ACHN (cell line): ENCODE data around the gene VSIR.
A peak's percentile ranks its signal among the peaks of the same experiment; 100 is the strongest.

Source experiments
- DNase-seq: peaks from one replicate; pipeline ENCODE4 v3.0.0-alpha.2; 2015
- in situ Hi-C: cut with HindIII; loops from 2 replicates; pipeline ENCODE4 v1.10.0; 2017; ENCODE audit warnings: low sequenced_read_pairs, low pct_ligation_motif_present, low pct_unique_long_range_greater_than_20kb

The VSIR gene

GRCh38 chr10:71773221-71773971 is at the start of gene VSIR:
Gene VSIR (minus strand): TSS chr10:71773520. CDS start chr10:71773439, 81 bp downstream.
- peak; percentile 83 for DNase-seq
- in situ Hi-C loops, result no loop called here

DNA sequence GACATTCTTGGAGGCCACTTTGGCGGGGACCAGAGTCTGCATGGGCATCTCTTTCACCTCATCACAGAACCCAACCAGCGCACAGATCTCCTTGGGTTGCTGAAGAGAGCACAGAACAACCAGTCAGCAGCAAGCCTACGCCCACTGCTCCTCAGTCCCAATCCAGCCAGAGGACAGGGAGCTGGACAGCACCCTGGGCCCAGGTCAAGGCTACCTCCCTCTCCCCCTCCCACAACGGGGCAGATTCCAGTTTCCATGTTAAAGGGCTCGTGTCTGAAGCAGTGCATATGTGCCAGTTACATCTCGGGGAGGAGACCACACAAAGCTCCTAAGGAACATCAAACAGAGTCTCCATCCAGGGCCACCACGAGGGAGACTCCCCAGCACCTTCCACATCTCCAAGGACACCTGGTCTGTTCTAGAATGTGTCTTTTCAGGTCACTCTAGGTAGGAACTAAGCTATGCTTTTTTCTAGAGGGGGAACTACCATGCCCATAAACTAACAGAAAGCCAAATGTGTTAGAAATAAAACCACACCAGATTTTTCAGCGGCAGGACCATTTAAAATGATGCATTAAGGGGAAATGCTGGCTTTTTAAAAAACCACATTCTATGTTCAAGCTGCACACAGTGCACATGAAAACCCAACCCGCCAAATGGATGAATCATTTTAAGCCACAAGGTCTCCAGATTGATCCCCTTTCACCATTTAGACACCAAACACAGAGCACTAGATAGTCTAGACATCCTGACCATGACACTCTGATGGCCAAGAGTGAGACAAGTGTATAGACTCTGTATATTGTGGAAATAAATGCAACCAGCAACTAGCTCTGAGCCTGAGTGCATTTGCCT is 48.8 kb upstream of the VSIR start:
- in situ Hi-C loops, result no loop called here

DNA sequence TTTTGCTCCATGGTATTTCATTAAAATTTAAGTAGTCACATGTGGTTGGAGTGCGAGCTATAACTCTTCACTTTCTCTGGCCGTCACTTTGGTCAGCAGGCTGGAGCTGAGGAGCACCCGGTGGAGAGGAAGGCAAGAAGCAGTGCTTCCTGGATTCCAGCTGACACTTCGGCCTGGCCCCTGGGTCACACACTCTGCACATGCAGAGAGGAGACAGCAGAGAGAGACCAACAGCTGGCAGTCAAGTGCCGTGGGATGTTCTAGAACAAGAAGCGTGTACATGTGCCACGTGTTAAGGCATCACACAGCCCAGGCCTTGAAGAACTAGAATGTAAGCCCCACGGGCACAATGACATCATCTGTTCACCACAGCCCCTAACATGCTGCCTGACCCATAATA is 47.6 kb upstream of the VSIR start:
- no peak for DNase-seq
- in situ Hi-C loops, result no loop called here

More for the DNA sequence above, 48.8 kb upstream of the VSIR start:
- no peak for DNase-seq

GRCh38 chr10:71819985-71820384 is 46.7 kb upstream of the VSIR start:
- in situ Hi-C loops, result no loop called here
- DNase-seq, result no peak

DNA sequence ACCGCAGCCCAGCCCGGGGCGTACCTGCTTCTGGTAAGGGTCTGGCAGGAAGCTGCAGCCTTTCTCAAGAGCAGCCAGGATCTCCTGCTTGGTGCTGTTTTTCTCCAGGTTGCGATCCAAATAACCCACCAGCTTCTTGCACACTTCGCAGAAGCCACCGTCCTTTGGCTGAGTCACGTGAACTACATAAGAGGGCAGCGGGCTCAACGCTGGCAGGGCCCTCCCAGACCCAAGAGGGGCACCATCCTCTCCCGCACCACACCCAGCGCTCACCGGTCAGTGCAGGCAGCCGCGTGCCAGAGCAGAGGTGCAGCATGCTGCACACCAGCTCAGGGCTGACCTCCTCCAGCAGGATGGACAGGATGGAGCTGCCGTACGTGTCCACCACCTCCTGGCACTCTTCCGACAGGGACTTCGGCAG is 46.1 kb upstream of the VSIR start:
- no peak for DNase-seq
- in situ Hi-C loops, result no loop called here

- in situ Hi-C loops, result no loop called here
These were observed 45.4 kb upstream of the VSIR start for GRCh38 chr10:71818674-71819260.

DNA sequence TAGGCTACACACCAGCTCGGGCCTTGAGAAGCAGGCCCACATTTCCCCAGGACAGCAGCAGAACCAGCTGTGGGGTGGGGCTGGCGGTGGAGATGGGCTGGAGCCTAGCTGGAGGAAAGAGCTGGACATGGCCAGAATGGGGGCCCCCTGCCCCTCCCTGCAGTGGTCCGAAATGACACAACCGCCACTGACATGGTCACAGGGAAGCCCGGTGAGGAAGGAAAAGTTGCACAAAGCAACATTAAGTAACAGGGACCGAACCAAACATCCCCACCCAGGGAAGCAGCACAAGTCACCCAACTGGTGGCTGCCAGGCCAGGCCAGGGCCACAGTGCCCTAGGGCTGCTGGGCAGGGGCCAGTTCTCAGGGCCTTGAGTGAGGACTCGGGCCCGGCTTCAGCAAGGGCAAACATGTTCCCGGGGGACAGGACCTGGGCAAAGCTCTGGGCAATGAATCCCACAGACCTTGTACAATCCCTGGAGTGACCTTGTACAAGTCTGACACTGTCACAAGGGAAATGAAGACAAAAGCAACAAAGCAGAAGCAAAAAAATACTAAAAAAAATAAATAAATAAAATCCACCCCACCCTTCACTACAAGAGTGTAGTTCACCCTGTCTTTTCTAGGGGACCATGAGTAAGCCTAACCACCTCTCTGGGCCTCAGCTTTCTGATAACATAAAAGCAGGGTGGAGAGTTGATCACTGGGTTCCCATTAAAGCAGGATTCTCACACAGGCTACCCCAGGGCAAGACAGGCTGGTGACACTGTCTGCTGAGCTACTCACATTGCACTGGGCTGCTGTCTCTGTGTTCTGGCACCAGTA is 44.7 kb upstream of the VSIR start:
- in situ Hi-C loops, result no loop called here
- DNase-seq, result no peak

More at GRCh38 chr10:71818674-71819260, 45.4 kb upstream of the VSIR start:
- no peak for DNase-seq

- no peak for DNase-seq
- in situ Hi-C loops, result no loop called here
These were observed 43.8 kb upstream of the VSIR start for GRCh38 chr10:71816936-71817618.

DNA sequence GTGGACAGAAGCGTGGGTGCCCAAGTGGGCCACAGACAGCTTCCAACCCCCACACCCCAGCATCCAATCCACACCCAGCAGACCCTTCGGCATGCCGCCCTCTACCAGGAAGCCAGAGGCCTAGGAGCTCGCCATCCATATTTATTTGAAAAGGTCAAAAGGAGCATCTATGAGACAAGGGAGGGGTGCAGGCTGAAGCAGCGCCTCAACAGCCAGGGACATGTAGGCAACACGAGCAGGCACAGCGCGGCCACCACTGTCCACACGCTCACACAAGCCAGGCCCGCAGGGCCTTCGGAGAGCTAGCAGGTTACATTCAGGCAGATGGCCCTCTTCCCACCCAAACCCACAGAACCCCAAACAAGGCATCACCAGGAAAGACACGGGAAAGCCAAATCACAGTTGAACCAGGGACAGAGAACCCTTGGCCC is 43.1 kb upstream of the VSIR start:
- no peak for DNase-seq
- in situ Hi-C loops, result no loop called here

GRCh38 chr10:71815515-71816130 is 42.3 kb upstream of the VSIR start:
- no peak for DNase-seq
- in situ Hi-C loops, result no loop called here

- DNase-seq, result no peak
These were observed 41.6 kb upstream of the VSIR start for GRCh38 chr10:71814922-71815411.

GRCh38 chr10:71812913-71813590 is 39.7 kb upstream of the VSIR start:
- in situ Hi-C loops, result no loop called here
- no peak for DNase-seq

More at GRCh38 chr10:71814922-71815411, 41.6 kb upstream of the VSIR start:
- in situ Hi-C loops, result no loop called here

DNA sequence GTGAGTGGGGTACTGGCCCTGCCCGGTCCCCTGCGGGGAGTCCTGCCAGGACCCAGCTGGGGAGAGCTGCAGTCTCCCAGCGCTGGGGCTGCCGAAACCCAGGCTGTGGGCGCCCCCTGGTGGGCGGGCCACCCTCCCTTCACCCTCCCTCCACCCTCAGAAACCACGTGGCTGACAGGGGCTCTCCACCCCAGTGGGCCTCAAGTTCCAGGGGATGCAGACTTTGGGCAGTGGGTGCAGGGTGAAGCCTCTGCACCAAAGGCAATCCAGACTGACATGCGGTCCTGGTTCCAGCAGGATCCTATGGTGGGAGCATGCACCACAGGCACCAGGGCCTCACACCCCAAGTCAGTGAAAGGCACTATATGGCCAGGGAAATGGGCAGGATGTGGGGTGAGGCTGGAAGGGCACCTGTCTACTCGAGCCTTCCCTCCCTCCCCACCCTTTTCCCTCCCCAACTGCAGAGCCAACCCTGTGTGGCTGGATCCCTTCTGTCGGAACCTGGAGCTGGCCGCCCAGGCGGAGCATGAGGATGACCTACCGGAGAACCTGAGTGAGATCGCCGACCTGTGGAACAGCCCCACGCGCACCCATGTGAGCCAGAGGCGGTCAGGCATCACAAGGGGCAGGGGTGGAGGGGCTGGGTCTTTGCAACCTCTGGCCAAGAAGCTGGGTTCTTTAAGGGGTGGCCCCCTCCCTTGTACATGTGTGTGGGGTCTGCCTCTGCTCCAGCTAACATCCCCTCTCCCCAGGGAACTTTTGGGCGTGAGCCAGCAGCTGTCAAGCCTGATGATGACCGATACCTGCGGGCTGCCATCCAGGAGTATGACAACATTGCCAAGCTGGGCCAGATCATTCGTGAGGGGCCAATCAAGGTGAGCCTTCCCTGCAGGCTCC is 38.9 kb upstream of the VSIR start:
- in situ Hi-C loops, result no loop called here
- peak; percentile 65 for DNase-seq

GRCh38 chr10:71811351-71811750 is 38.0 kb upstream of the VSIR start:
- no peak for DNase-seq
- in situ Hi-C loops, result no loop called here

DNA sequence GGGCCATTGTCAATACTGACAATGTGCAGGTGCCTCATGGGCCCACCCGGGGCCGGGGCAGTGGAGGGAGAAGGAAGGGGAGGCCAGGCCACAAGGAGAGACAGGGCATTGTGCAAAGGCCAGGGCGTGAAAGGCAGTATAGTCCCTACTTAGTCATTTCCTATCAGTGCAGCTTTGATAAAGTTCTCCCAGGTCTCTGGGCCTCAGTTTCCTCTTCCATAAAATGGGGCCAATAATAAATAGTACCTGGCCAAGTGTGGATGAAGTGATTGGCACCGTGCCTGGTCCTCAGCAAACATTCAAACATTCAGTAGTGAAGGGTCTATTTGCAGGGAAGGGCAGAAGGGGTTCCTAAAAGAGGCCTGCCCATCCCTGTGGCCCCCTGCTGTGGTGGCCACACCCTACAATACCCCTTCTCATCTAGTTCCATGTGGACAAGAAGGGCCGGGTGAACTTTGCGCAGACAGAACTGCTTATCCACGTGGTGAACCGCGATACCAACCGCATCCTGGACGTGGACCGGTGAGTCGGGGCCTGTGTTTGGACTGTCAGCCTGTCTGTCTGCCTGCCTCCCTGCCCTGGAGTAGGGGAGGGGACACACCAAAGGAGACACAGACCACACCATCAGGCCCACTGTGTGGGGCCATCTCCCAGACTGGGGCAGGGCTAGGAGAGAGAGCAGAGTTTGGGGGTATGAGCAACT is 36.9 kb upstream of the VSIR start:
- DNase-seq, result no peak
- in situ Hi-C loops, result no loop called here
